NCI-H187 treated with DMSO at 0.1 percent for 48 hours (cell line): ENCODE results near the gene ANTKMT.

Experiments
- DNase-seq: peaks from one replicate; lab custom pipeline; 2025; lab: John Stamatoyannopoulos, UW

ANTKMT gene

DNA sequence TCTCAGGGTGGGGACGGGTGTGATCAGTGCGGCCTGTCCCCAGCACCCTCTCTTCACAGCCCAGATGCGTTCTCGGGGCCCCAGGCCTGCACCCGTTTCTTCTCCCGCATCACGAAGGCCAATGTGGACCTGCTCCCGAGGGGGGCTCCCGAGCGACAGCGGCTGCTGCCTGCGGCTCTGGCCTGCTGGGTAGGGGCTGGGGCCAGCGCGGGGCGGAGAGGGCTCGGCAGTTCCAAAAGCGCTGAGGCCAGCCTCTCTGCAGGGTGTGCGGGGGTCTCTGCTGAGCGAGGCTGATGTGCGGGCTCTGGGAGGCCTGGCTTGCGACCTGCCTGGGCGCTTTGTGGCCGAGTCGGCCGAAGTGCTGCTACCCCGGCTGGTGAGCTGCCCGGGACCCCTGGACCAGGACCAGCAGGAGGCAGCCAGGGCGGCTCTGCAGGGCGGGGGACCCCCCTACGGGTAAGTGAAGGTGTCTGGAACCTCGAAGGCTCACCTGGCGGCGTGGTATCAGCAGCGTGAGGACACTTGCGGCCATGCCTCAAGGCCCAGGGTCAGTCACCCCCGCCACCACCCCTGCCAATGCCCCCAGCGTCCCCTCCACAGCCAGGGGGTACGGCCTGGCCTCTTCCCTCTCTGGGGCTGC, 44.0 kb downstream of the ANTKMT start:
- DNase-seq, result no peak

DNA sequence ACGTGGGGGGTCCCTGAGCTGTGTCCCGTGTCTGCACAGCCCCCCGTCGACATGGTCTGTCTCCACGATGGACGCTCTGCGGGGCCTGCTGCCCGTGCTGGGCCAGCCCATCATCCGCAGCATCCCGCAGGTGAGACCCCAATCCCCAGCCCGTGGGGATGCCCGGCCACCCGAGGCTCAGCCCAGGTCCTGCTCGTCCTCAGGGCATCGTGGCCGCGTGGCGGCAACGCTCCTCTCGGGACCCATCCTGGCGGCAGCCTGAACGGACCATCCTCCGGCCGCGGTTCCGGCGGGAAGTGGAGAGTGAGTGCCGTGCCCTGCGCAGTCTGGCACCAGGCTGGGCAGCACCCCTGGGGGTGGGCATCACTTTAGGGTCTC, 44.5 kb downstream of the ANTKMT start:
- DNase-seq, result no peak

DNA sequence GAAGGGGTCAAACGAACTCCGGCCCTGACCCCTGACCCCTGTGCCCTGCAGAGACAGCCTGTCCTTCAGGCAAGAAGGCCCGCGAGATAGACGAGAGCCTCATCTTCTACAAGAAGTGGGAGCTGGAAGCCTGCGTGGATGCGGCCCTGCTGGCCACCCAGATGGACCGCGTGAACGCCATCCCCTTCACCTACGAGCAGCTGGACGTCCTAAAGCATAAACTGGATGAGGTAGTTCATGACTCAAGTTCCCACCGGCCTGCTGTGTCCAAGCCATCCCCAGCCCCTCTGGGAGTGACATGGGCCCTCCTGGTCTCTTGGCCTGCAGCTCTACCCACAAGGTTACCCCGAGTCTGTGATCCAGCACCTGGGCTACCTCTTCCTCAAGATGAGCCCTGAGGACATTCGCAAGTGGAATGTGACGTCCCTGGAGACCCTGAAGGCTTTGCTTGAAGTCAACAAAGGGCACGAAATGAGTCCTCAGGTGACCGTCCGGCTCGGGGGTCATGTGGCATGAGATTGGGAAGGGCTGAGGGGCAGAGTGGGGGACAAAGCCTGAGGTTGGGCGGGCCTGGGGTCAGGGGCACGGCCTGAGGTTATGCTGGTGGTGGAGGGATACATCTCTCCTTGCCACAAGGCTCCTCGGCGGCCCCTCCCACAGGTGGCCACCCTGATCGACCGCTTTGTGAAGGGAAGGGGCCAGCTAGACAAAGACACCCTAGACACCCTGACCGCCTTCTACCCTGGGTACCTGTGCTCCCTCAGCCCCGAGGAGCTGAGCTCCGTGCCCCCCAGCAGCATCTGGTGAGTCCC, 45.3 kb downstream of the ANTKMT start:
- DNase-seq, result no peak

DNA sequence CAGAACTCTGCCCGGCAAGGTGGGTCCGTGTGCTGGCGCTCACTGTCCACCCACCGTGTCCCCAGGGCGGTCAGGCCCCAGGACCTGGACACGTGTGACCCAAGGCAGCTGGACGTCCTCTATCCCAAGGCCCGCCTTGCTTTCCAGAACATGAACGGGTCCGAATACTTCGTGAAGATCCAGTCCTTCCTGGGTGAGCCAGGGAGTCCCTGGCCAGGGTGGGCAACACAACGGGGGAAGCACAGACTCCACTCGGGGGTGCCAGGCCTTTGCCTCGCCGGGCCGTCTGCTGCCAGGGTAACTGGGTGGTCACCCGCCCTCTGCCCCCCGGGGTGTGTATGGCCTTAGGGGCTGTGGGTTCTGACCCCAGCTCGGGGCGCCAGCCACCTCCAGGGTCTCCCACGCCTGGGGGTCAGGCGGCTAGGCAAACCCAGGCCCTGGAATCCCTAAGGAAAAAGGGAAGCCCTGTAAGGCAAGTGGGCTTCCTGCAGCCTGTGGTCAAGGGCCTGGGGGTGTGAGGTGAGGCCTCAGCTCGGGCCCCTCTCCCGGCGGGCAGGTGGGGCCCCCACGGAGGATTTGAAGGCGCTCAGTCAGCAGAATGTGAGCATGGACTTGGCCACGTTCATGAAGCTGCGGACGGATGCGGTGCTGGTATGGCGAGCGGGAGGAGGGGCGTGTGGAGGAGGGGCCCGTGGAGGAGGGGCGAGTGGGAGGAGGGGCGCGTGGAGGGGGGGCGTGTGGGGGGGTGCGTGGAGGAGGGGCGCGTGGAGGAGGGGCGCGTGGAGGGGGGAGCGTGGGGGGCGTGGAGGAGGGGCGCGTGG, 46.1 kb downstream of the ANTKMT start:
- no peak for DNase-seq

DNA sequence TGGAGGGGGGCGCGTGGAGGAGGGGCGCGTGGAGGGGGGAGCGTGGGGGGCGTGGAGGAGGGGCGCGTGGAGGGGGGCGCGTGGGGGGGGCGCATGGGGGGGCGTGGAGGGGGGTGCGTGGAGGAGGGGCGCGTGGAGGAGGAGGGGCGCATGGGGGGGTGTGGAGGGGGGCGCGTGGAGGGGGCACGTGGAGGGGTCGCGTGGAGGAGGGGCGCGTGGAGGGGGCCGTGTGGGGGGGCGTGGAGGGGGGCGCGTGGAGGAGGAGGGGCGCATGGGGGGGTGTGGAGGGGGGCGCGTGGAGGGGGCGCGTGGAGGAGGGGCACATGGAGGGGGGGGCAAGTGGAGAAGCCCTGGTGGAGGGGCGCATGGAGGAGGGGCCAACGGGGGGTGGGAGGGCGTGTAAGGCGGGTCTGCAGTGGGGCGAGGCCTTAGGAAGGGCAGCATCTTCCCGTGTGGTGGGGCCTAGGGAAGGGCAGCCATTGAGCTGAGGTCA, 46.8 kb downstream of the ANTKMT start:
- DNase-seq, result no peak

DNA sequence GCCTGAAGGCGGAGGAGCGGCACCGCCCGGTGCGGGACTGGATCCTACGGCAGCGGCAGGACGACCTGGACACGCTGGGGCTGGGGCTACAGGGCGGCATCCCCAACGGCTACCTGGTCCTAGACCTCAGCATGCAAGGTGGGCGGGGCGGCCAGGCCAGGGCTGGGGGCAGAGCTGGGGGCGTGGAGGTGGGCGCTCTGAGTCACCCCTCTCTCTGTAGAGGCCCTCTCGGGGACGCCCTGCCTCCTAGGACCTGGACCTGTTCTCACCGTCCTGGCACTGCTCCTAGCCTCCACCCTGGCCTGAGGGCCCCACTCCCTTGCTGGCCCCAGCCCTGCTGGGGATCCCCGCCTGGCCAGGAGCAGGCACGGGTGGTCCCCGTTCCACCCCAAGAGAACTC, 47.5 kb downstream of the ANTKMT start:
- no peak for DNase-seq

DNA sequence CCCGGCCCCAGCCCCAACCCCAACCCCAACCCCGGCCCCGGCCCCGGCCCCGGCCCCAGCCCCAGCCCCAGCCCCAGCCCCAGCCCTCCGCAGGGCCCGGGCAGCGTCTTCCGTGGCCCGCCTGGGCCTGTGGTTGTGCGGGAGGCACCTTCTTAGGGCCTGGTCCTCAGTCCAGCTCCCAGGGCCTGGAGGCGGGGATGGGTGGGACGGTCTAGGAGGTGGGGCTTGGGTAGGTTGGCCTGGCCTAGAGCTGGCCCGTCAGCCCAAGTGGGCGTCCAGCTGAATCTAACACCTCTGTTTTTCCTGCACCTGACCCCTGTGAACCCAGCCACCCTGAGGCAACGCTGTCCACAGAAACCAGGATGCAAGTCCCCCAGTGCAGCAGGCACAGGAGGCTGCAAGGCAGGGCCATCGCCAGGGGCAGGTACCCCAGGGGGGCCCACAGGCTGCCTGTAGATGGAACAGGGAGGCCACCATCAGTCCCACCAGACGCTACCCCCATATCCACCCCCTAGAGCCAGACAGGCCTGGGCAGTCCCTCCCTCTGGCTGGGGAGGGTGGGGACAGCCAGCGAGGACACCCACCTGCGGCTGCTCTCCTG, 48.3 kb downstream of the ANTKMT start:
- DNase-seq, result no peak

DNA sequence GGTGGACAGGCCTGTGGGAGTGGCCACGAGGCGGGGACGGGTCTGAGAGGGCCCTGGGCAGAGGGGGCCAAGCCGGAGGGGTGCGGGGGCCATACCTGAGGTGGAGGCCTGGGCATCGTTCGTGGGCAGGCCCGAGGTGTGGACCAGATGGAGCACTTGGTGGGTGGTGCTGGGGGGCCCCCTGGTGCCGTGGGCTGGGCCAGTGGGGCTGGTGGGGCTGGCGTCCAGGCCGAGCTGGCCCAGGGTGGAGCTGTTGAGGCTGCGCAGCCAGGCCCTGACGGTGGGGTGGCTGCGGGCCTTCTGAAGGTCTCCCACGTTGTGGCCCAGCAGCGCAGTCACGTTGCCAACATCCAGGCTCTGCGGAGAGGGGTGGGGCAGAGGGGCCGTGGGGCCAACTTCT, 49.0 kb downstream of the ANTKMT start:
- no peak for DNase-seq

DNA sequence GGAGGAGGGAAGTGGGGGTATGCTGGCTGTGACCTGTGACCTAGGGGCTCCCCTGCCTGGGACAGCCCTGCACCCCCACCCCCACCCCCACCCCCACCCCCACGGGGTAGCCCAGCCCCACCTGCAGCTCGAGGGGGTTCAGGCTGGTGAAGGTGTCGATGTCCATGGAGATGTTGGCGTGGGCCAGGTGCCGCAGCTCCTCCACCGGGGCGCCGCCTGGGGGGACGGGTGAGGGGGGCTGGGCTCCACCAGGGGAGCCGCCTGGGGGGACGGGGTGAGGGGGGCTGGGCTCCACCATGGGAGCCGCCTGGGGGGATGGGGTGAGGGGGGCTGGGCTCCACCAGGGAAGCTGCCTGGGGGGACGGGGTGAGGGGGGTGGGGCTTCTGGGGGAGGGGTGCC, 49.5 kb downstream of the ANTKMT start:
- no peak for DNase-seq
